AG04450 (cell line): ENCODE data around the gene RNU7-1. TPM values are rescaled to one million over a fixed set of nuclear protein-coding genes. Genes with fewer than 3 reads are reported as not detected.

Experiments used
- CTCF ChIA-PET: fragments of 300-600, 350-600 bp; formaldehyde crosslinking; extraction: SDS; loops from one replicate; lab custom pipeline; 2022; ENCODE audit warnings: antibody characterized with exemption, inconsistent platforms; lab: Charles Lee
- POLR2A ChIA-PET: fragments of 350-600 bp; formaldehyde crosslinking; extraction: SDS; loops from one replicate; lab custom pipeline; 2021; ENCODE audit warnings: antibody characterized with exemption, inconsistent platforms; lab: Yijun Ruan, JAX
- DNase-seq: peaks from one replicate; pipeline ENCODE4 v3.0.0-alpha.2; 2011; ENCODE audit warnings: low read depth, low spot score
- H3K27ac ChIP-seq: one replicate; pipeline ENCODE4 v1.5.1; 2012; ENCODE audit warnings: low read depth, low read length, control low read depth
- H3K27me3 ChIP-seq: one replicate; pipeline ENCODE4 v1.6.0; 2012; ENCODE audit warnings: low read length; ENCODE audit not compliant: control insufficient read depth, insufficient read depth
- H3K4me3 ChIP-seq: 2 replicates; pipeline ENCODE4 v1.5.1; 2011; ENCODE audit warnings: mild to moderate bottlenecking, low read depth, low read length, control low read depth
- H3K9me3 ChIP-seq: 2 replicates; pipeline ENCODE4 v1.5.1; 2012; ENCODE audit warnings: low read length; ENCODE audit not compliant: control insufficient read depth, insufficient read depth
- CTCF ChIP-seq: IDR thresholded peaks from 2 replicates; pipeline ENCODE4 v1.5.1; 2011; ENCODE audit warnings: low read depth, low read length, control low read depth, inconsistent platforms
- polyA plus RNA-seq: library from polyadenylated mRNA; depleted of rRNA; stranded (reverse); fragments of >200 nt; gene quantifications from 2 replicates; pipeline ENCODE4 v1.2.3, GENCODE V29; 2011

Gene RNU7-1
- polyA plus RNA-seq, 1 experiment: not detected

- peak; percentile 33; the same call in 1 of the 2 replicates for TF ChIP-seq CTCF
- no peak overlapping the region for H3K27ac ChIP-seq
- CTCF ChIA-PET: interaction anchor here (1.1 to 3.0 kb wide), 5 partner anchors 15 to 164 kb away, joined by 3 to 18 read pairs (median 5); partner anchors contain the start of gene C12orf57
- H3K9me3 ChIP-seq: no peaks in the 10 kb centered on the region
- POLR2A ChIA-PET: interaction anchor here (0.6 to 2.9 kb wide), 3 partner anchors 17 to 147 kb away, joined by 3 to 22 read pairs (median 3); partner anchors contain the start of genes C12orf57 and RNU7-1
- no peak for DNase-seq
- H3K27me3 ChIP-seq: no peaks in the 10 kb centered on the region
- no peak overlapping the region for H3K4me3 ChIP-seq
Observed at GRCh38 chr12:6960593-6961277, 17.1 kb downstream of the RNU7-1 start.

DNA sequence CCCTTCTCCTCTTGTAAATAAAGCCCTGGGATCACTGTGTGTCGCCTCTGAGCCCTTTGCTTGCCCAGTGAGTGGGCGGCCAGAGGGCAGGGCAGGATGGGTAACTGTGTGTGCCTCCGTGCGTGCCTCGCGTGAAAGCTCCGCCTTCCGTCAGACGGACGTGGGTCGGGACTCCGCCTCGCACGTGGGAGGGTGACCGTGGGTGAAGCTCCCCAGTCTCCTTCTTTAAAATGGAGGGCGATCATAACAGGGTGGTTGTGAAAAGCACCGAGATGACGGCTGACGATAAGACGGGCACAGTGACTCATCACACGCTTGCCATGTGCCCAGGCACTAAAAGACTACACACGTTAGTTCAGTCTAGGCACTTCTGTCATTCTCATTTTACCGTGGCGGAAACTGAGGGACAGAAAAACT is 17.7 kb downstream of the RNU7-1 start:
- TF ChIP-seq CTCF: no peak
- ChIA-PET CTCF (interaction anchor here (1.1 to 5.7 kb wide), 9 partner anchors 16 to 164 kb away, joined by 3 to 49 read pairs (median 5); partner anchors contain the start of genes C12orf57 and SPSB2), POLR2A (interaction anchor here (0.6 to 2.9 kb wide), 4 partner anchors 12 to 146 kb away, joined by 3 to 22 read pairs (median 4); partner anchors contain the start of genes C12orf57 and RNU7-1)
- H3K27ac ChIP-seq: no peak overlapping the region
- H3K27me3 ChIP-seq: no peaks in the 10 kb centered on the region
- no peaks in the 10 kb centered on the region for H3K9me3 ChIP-seq
- no peak for DNase-seq
- no peak overlapping the region for H3K4me3 ChIP-seq

- Histone ChIP-seq H3K27me3 (no peaks in the 10 kb centered on the region), H3K4me3 (no peak overlapping the region), H3K27ac (peak overlapping the region; percentile 61), H3K9me3 (no peaks in the 10 kb centered on the region)
- TF ChIP-seq CTCF: peak; percentile 68
- no peak for DNase-seq
- POLR2A ChIA-PET: interaction anchor here (1.3 to 2.9 kb wide), 2 partner anchors 13 to 18 kb away, joined by 6 to 22 read pairs; partner anchors contain the start of genes C12orf57 and RNU7-1
- CTCF ChIA-PET: interaction anchor here (1.0 to 5.7 kb wide), 11 partner anchors 16 to 163 kb away, joined by 3 to 49 read pairs (median 5); partner anchors contain the start of genes C12orf57 and SPSB2
Observed at GRCh38 chr12:6961695-6962284, 18.2 kb downstream of the RNU7-1 start.

DNA sequence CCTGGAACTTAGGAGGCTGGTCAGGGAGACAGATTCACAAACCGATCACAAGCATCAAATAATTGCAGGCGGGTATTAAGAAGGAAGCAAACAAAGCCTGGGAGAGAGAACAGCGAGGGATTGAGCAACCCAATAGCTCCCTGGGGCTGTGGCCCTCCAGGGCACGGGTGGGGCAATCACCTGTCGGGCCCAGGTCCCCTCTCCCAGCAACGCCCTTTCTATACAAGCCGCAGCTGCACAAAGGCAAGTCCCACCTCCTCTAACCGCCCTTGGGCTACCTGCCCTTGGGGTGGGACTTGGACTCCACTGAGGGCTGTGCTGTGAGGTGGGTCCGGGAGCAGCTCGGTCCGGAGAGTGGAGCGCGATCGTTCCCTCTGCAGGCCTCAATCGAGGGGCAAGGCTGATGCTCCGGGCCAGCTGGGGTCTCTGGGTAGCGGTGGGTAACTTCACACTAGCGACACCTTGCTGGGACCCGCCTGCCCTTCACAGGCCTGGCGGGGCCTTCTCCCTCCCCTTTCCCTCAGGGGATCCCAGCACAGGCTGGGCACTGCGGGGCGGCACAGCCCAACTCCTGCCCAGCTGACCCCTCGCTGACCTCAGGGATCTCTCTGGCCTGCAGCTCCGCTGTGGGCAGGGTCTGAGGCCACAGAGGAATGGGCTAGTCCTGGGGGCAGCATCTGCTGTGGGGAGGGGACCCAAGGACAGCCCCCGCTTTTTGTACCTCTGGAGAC is 18.8 kb downstream of the RNU7-1 start:
- CTCF ChIA-PET: interaction anchor here (0.6 to 5.7 kb wide), 10 partner anchors 17 to 149 kb away, joined by 3 to 49 read pairs (median 6); partner anchors contain the start of genes C12orf57 and SPSB2
- POLR2A ChIA-PET: interaction anchor here (1.3 to 2.9 kb wide), 2 partner anchors 13 to 18 kb away, joined by 6 to 22 read pairs; partner anchors contain the start of genes C12orf57 and RNU7-1
- Histone ChIP-seq H3K4me3 (no peak overlapping the region), H3K9me3 (no peaks in the 10 kb centered on the region), H3K27ac (peak overlapping the region; percentile 61), H3K27me3 (no peaks in the 10 kb centered on the region)
- TF ChIP-seq CTCF: no peak
- DNase-seq: no peak
